NCI-H2196 (cell line): ENCODE results near the gene OLFM3.
A peak's percentile ranks its signal among the peaks of the same experiment; 100 is the strongest.

ENCODE experiments used
- DNase-seq: peaks from one replicate; lab custom pipeline; 2025; ENCODE audit not compliant: unreplicated experiment; lab: John Stamatoyannopoulos, UW

OLFM3 gene

GRCh38 chr1:101852936-101853335, 143.8 kb downstream of the OLFM3 start:
- DNase-seq: no peak

- DNase-seq: no peak
These were observed 147.4 kb downstream of the OLFM3 start for GRCh38 chr1:101849356-101849755.

GRCh38 chr1:101847626-101848025, 149.1 kb downstream of the OLFM3 start:
- DNase-seq: no peak

GRCh38 chr1:101846820-101847219, 149.9 kb downstream of the OLFM3 start:
- no peak for DNase-seq

GRCh38 chr1:101843160-101843559, 153.6 kb downstream of the OLFM3 start:
- DNase-seq: no peak

GRCh38 chr1:101841824-101842223, 154.9 kb downstream of the OLFM3 start:
- DNase-seq: no peak

GRCh38 chr1:101835988-101836387, 160.7 kb downstream of the OLFM3 start:
- DNase-seq: no peak

- no peak for DNase-seq
These were observed 163.4 kb downstream of the OLFM3 start for GRCh38 chr1:101833312-101833711.

- DNase-seq: no peak
These were observed 170.3 kb downstream of the OLFM3 start for GRCh38 chr1:101826416-101826815.

GRCh38 chr1:101820071-101820470, 176.7 kb downstream of the OLFM3 start:
- DNase-seq: no peak

- DNase-seq: no peak
These were observed 180.5 kb downstream of the OLFM3 start for GRCh38 chr1:101816262-101816661.

- DNase-seq: no peak
These were observed 198.3 kb downstream of the OLFM3 start for GRCh38 chr1:101798417-101798816.

- no peak for DNase-seq
These were observed 199.0 kb downstream of the OLFM3 start for GRCh38 chr1:101797722-101798121.

GRCh38 chr1:101781201-101781831, 215.4 kb downstream of the OLFM3 start:
- no peak for DNase-seq

- DNase-seq: peak; percentile 1
These were observed 227.2 kb downstream of the OLFM3 start for GRCh38 chr1:101769520-101769919.

- no peak for DNase-seq
These were observed 238.7 kb downstream of the OLFM3 start for GRCh38 chr1:101757985-101758384.

- DNase-seq: no peak
These were observed 240.3 kb downstream of the OLFM3 start for GRCh38 chr1:101756411-101756810.
